ENCODE data around the gene ORAI3.

DNA sequence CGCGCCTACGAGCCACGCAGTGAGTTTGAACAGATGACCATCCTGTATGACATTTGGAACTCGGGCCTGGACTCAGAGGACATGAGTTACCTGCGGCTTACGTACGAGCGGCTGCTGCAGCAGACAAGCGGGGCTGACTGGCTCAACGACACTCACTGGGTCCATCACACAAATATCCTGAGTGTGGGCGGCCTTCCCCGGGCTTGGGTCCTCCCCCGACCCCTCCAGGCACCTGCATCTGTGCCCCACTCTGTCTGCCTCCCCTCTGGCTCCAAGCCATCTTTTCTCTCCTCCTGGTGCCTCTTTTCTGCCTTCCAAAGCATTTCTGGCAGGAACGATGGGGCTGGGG lies 31.1 kb downstream of the ORAI3 start:
- TF ChIP-seq, protein P1, sequence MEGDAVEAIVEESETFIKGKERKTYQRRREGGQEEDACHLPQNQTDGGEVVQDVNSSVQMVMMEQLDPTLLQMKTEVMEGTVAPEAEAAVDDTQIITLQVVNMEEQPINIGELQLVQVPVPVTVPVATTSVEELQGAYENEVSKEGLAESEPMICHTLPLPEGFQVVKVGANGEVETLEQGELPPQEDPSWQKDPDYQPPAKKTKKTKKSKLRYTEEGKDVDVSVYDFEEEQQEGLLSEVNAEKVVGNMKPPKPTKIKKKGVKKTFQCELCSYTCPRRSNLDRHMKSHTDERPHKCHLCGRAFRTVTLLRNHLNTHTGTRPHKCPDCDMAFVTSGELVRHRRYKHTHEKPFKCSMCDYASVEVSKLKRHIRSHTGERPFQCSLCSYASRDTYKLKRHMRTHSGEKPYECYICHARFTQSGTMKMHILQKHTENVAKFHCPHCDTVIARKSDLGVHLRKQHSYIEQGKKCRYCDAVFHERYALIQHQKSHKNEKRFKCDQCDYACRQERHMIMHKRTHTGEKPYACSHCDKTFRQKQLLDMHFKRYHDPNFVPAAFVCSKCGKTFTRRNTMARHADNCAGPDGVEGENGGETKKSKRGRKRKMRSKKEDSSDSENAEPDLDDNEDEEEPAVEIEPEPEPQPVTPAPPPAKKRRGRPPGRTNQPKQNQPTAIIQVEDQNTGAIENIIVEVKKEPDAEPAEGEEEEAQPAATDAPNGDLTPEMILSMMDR (conservative IDR thresholded peaks at IDR 0.05; ENCODE audit: low read length): no peak
- TF ChIP-seq EZH2phosphoT487 (IDR thresholded peaks at IDR 0.05; ENCODE audit: borderline replicate concordance, low read depth, low read length): no peak
